HG02678 (cell line): ENCODE data around the gene PGM2L1.
"Not testable (repeated sequence)": the region's sequence is repeated elsewhere in the genome, so short reads cannot be mapped to it uniquely, and the experiment has no call there.

Experiments used
- ATAC-seq: cut with Tn5 transposase; IDR thresholded peaks from one replicate; pipeline ENCODE4 v1.9.1; 2021; ENCODE audit warnings: mild to moderate bottlenecking, moderate library complexity; ENCODE audit not compliant: unreplicated experiment

Gene PGM2L1

DNA sequence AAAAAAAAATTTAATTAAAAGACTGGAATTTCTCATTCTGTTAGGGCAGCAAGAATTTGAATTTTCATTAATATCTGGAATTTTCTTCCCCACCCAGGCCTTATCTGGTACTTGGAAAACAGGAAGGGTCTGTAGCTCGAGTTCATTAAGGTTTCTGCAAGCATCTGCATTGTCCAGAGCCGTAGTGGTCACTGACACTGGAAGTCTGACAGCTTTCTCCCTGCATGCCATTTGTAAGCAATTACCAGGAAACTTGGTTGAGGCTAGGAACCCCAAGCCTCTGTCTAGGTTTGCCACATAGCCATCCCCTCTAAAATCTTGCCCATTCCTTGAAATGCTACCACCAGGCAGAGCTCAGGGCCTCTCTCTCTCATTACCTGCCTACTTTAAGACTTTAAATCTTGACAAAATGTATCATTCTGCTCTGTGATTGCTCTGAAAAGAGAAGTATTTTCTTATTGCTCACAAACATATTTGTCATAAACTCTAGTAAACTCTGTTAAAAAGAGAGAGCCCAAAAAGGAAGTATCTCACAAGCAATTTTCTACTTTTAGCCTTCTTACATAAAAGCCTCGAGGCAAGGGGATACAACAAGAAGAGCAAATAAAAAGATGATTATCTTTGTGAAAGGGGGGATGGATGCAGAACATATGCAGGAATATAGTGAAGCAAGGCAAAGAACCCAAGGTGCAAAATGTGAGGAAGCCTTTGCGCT is 5.5 kb upstream of the PGM2L1 start:
- ATAC-seq, result no peak

DNA sequence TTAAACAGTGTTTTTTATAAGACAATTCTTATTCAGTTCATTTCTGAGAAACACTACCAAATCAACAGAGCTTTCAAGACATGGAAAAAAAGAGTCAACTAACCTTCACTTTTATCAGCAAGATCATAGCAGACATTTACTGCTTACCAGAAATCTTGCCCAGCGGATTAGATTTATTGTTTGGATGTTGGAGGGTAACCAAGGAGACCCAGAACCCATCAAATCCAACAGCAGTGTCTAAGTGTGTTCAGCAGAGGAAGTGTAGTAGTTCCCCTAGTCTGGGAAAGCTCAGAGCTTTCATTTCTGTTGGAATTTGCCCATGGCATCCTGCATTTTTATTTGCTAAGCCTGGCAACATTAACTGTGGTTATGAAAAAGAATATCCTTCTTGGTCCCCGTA is 2.4 kb upstream of the PGM2L1 start:
- no peak for ATAC-seq

DNA sequence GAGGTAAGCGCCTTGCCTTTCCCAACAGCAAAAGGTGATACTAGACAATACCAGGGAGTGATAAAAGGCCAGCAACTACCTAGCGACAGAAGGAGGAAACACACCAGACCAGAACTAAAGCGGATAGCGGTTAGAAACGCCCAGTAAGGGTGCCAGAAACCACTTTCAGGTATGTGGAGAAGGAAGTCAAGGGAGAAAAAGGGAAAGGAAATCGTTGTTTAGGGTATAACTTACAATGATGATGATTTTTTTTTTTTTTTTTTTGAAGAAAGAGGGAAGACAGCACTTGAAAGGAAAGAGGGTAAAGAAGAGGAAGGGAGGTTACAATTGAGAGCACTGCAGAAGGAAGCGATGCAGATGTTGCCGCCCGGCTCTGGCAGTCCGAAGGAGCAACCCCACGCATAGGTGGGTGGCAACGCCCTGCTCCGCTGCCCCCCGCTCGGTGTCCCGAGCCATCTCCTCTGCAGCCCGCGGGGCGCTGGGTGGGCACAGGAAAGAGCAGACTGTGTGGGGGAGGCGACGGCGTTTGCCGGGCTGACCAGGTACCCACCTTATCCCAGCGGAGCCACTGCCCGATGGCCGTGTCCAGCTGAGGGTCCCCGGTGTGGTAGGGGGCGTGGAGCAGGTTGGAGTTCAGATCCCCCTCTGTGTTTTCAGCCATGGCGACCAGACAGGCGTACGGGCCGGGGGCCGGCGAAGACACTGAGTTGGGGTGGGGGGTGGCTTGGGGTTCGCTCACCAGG is 561 bp downstream of the PGM2L1 start:
- no peak for ATAC-seq

DNA sequence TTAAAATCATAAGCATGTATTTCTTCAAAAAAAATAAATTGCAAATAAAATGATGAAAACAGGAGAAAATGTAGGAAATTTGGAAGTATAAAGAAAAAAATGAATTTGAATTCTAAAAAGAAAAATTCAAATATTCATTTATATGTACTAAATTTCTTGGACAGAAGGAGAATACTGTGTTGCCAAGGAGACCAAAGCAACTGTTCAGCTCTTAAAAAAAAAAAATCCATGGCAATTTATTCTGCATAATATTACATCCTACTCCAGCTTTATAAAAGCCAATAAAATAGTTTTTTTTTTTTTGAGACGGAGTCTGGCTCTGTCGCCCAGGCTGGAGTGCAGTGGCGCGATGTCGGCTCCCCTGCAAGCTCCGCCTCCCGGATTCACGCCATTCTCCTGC is 6.0 kb downstream of the PGM2L1 start:
- no peak for ATAC-seq

DNA sequence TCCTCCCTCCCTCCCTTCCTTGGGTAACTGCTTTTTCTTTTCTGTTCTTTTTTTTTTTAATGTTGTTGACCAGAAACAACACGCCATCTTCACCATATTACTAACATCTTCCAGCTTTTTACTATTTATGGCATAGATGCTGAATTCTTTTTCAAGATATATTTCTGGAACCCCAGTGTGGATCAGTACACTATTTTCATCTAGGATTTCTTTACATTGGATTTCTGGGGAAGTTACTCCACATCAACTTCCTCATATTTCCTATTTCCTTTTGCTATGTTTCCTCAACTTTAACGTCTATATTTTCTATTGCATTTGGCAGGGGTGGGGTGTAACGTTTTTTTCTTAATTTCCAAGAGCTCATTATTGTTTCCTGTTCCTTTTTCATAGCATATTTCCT is 7.0 kb downstream of the PGM2L1 start:
- no peak for ATAC-seq

DNA sequence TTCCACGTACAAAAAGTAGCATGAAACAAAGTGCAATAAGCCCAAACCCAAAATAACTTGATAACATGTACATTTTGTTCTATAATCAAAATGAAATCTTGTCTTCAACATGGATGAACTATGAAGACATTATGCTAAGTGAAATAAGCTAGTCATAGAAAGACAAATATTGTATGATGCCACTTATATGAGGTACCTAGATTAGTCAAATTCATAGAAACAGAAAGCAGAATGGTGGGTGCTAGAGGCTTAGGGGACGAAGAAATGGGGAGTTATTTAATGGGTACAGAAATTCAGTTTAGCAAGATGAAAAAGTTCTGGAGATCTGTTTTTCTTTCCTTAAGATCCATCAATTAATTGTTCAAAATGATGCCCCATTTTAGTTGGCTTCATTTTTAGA is 7.5 kb downstream of the PGM2L1 start:
- ATAC-seq, result no peak

DNA sequence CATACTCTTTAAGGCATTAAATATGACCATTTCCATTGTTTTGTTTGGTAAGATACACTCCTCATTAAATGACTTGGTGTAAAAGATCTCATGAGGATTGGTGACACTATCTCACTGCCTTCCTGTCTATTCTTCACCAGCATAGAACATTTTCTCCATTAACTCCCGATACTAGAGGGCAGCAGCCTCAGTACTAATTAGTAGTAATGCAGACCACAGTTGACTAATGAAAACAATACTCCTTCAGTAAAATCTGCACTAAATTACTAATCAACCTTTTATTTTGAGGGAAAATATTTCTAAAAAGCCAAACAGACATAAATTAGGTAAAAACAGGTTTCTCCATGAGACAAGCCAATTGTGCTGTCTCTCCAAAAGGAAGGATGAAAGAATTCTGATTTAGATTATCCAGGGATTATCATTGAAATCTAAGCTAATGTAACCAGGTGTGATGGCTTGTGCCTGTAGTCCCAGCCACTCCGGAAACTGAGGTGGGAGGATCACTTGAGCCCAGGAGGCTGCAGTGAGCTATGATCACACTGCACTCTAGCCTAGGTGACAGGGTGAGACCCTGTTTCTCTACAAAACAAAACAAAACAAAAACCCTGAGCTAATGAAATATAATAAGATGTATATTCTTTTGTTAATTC is 9.4 kb downstream of the PGM2L1 start:
- ATAC-seq, result no peak

DNA sequence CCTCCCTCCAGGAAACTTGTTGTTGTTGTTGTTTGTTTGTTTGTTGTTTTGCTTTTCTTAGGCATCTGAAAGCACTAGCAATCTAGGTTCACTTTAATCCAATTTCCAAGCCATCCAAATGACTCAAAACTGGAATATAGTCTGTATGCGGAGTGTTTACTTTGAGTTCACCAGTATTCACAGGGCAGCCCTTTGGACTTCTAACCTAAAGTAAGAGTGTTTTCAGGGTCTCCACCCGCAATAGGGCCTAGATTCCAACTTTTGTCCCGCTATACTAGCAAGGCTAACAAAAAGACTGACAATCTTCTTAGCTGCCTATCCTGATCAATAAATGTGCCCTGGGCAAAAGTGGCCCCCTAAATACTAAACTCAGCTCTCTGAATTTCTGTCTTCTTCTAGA is 13.6 kb downstream of the PGM2L1 start:
- ATAC-seq, result no peak

DNA sequence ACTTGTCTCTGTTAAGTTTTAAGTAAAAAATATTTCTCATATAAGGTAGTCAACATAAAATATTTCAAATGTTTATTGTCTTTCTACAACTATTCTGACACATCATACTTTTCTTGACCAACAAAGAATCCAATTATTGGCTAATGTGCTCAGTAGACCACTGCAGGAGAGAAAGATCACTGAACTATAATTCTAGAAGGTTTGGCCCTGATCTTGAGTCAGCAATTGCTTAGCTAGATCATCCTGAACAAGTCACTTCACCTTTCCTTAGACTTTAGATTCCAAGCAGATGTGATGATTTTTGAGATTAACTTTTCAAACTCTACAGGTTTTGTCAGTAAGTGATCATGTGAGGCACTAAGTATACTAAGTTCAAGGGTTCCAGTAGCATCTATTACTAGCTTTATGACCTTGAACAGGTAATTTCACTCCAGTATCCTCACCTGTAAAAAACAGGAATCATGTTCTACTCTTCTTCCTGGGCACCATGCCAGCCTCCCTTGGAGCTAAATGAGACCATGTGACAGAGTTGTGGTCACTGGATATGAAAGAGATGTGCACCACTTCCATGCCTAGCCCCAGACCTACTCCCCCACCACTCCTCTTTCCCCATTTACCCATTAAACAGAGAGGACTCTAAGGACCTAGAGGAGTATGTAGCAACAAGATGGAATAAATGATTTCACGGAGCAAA is 17.3 kb downstream of the PGM2L1 start:
- no peak for ATAC-seq

DNA sequence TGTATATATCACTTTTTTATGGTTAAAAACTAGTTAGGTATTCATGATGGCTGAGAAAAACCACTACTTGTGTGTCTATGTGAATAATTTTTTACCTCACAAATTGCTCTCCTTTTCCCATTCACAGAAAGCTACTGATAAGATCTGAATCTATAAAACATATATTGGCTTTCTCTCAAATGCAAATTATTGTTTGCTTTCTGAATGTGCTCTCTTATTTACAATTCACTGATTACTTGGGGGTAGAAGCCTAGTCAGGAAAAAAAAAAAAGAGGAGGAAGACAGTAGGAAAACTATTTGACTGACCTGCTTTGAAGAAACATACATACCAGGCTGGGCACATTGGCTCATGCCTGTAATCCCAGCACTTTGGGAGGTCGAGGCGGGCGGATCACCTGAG is 20.5 kb downstream of the PGM2L1 start:
- no peak for ATAC-seq

DNA sequence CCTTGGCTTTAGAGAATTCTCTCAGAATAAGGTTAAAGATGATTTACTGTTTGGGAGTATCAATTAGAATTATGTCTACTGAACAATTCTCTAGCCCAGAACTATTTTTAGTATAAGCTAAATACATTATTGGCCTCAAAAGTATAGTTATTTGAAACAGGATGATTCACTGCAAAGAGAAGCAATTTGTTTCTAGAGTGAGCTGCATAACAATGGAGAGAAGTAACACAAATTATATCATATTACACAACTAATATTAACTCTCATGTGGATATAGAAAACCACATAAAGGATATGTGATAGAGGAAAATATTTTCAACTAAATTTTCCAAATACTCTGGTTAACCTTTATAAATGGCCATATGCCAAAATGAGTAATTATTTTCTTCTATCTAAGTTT is 24.9 kb downstream of the PGM2L1 start:
- ATAC-seq, result no peak

DNA sequence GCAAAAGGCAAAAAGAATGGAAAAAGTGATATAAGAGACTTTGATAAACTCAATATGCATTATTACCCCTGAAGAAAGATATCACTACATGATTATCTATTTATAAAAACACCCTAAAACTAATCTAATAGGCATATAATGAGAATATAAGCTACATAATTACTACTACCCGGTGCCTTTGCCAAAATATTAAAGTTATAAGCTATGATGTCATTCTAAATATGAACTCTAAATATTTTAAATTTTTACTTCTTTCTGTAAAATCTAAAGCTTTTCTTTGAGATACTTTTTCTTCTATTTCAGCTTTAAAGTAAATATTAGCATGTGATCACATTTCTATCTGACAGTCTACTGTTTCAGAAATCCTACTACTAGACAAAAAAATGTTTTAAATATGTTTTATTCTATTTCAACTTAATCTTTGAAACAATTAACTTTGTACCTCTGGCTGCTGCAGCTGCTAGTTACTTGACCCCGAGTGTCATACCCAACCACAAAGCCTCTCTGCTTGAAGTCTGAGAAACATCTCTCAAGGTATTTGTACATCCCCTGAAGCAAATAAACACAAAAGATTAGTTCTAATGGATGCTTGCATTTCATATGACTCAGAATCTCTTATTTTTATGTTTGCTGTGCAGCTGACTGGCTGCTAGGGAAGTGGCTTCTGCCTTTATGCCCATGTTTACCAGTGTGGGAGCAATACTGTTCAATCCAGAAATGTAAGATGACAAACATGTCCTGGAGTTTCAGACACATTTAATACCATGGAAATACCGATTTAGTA is 26.8 kb downstream of the PGM2L1 start:
- no peak for ATAC-seq

DNA sequence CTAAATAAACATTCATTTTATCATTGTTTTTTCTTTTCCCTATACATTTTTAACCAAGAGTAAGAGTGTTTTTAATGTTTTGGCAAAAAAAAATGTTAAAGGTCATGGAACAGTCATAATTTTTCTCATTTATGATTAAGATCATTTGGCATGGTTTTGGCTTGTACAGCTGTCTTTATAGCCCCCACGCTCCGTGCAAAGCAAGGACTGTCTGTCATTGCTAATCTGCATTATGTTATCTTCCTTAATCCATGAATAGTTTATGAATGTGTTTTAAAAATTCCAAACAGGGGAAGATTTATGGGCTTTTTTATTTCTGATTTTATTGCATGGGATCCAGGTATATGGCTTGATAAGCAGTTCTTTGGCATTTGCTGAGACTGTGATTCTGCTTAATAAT is 28.1 kb downstream of the PGM2L1 start:
- ATAC-seq, result no peak

DNA sequence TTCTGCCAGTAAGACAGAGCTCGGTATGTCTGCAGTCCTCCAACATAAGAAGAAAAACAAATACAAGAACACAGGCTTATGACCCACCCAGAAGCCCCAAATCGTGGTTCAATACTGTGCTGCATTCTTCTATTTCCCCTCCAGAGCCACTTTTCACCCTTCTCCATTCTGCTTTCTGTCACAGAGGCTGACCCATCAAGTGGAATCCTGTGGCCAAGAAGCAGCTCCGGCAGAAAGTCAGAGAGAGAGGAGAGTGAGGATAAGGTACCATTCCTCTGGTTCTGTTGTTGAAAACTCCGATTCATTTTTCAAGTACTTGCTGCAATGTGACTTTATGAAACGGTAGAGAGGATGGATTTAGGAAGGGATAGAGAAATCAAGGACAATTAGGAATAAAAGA is 30.4 kb downstream of the PGM2L1 start:
- no peak for ATAC-seq

DNA sequence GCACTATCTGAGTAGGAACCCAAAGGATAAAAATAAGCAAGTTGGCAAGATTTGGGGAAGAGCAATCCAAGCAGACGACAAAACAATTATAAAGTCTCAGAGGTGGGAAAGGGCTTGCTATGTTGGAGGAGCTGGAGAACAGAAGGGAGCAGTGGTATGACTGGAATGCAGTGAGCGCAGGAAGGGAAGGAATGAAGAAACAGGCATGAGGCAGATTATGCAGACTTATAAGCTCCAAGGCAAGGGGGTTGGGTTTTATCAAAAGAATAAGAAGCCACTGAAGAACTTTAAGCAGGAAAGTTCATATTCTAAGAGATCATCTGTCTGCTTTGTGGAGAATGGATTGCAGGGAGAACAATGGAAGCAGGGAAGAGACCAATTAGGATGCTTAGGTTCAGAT is 31.7 kb downstream of the PGM2L1 start:
- ATAC-seq, result no peak

DNA sequence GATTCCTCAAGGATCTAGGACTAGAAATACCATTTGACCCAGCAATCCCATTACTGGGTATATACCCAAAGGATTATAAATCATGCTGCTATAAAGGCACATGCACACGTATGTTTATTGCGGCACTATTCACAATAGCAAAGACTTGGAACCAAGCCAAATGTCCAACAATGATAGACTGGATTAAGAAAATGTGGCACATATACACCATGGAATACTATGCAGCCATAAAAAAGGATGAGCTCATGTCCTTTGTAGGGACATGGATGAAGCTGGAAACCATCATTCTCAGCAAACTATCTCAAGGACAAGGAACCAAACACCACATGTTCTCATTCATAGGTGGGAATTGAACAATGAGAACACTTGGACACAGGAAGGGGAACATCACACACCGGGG is 32.4 kb downstream of the PGM2L1 start:
- not testable (repeated sequence) for ATAC-seq

DNA sequence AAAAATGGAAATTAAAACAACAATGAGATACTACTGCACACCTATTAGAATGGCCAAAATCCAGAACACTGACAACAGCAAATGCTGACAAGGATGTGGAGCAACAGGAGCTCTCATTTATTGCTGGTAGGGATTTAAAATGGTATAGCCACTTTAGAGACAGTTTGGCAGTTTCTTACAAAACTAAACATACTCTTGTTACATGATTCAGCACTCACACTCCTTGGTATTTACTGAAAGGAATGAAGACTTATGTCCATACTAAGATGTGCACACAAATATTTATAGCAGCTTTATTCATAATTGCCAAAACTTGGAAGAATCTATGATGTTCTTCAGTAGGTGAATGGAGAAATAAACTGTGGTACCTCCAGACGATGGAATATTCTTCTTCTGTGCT is 40.8 kb downstream of the PGM2L1 start:
- no peak for ATAC-seq

DNA sequence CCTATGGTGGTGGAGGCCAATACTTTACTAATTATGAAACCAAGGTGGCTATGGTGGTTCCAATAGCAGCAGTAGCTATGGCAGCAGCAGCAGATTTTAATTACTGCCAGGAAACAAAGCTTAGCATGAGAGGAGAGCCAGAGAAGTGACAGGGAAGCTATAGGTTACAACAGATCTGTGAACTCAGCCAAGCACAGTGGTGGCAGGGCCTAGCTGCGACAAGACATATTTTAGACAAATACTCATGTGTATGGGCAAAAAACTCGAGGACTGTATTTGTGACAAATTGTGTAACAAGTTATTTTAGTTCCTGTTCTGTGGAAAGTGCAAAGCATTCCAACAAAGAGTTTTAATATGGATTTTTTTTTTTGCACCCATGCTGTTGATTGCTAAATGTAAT is 42.6 kb downstream of the PGM2L1 start:
- ATAC-seq, result no peak

DNA sequence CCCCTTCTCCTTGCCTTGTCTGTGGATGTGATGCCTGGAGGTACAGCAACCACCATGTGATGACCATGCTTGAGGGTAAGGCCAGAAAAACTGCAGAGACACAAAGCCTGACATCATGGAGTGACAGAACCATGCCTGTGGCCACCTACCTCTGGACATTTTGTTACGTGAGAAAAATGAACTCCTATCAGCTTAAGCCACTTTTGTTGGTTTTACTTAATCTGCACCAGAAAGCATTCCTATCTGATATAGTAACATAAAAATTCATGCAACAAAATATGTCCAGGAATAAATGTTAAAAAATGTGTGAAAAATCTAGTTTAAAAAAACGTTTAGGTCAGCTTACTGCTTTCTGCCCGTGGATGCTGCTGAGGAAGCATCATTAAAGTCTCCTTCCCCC is 44.2 kb downstream of the PGM2L1 start:
- no peak for ATAC-seq

DNA sequence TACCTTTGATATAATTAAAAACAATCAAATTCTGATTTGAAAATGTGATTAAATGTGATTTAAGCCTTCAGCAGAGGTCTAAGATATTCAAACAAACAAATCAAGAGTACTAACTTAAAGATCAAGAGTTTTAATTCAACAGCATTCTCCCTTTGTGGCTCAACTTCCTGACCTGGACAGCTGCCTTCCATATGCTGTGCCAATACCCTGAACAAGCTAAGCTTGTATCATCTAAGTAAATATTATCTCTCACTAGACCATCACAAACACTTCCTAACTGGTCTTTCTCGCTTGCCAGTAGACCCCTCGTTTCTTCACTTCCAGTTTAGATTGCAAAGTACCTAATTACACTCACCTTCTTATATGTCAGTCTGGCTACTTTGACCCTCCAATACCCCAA is 50.9 kb downstream of the PGM2L1 start:
- no peak for ATAC-seq

DNA sequence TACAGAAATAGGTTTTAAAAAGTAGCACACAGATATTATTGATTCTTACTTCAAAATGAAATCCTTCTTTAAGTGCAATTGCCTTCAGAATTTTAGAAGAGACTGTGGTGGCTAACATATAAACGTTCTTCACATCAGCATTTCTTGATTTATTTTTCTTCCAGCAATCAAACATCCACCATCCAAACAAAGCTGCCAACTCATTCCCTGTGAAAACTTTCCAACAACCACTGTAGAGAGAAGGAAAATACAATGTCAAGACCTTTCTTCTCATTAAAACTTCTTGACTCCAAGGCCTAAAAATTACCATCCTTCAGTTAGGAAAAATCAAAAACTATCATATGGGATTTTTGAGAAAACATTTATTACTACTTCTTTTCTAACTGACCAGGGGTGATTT is 52.8 kb downstream of the PGM2L1 start:
- no peak for ATAC-seq
